ENCODE measurements around the gene IFNA10.
A peak's percentile ranks its signal among the peaks of the same experiment; 100 is the strongest.

Gene IFNA10

GRCh38 chr9:21239911-21240310, 33.0 kb upstream of the IFNA10 start, which contains the start of gene IFNA14:
Gene IFNA14 (minus strand): TSS chr9:21240005. CDS start chr9:21239935, 70 bp downstream.
- TF ChIP-seq USF1 (IDR thresholded peaks at IDR 0.05) (no peak), CEBPB (IDR thresholded peaks at IDR 0.05) (no peak), EGR1 (IDR thresholded peaks at IDR 0.05) (no peak), TEAD4 (IDR thresholded peaks at IDR 0.05) (no peak), REST (IDR thresholded peaks at IDR 0.05; ENCODE audit: low read depth) (no peak), ZBTB7A (IDR thresholded peaks at IDR 0.05; ENCODE audit: low read depth) (no peak), MAX (IDR thresholded peaks at IDR 0.05) (no peak), TAF1 (IDR thresholded peaks at IDR 0.05; ENCODE audit: low read depth) (no peak), NFIC (IDR thresholded peaks at IDR 0.05) (no peak), RAD21 (IDR thresholded peaks at IDR 0.05; ENCODE audit: low read depth) (no peak), TCF12 (IDR thresholded peaks at IDR 0.05; ENCODE audit: low read depth) (no peak), YY1 (IDR thresholded peaks at IDR 0.05; ENCODE audit: low read depth) (no peak)

GRCh38 chr9:21235468-21236359, 28.8 kb upstream of the IFNA10 start:
- TF ChIP-seq RAD21 (IDR thresholded peaks at IDR 0.05; ENCODE audit: low read depth) = peak; percentile 62

- no peak for TF ChIP-seq CREB1 (IDR thresholded peaks at IDR 0.05; ENCODE audit: low read depth)
- no peak for TF ChIP-seq EGR1 (IDR thresholded peaks at IDR 0.05)
- TF ChIP-seq NFIC (IDR thresholded peaks at IDR 0.05) = no peak
- TF ChIP-seq CEBPB (IDR thresholded peaks at IDR 0.05) = no peak
- TF ChIP-seq TAF1 (IDR thresholded peaks at IDR 0.05; ENCODE audit: low read depth) = no peak
- no peak for TF ChIP-seq TCF12 (IDR thresholded peaks at IDR 0.05; ENCODE audit: low read depth)
- no peak for TF ChIP-seq ZBTB7A (IDR thresholded peaks at IDR 0.05; ENCODE audit: low read depth)
- no peak for TF ChIP-seq YY1 (IDR thresholded peaks at IDR 0.05; ENCODE audit: low read depth)
- TF ChIP-seq REST (IDR thresholded peaks at IDR 0.05; ENCODE audit: low read depth) = no peak
- TF ChIP-seq TEAD4 (IDR thresholded peaks at IDR 0.05) = no peak
- TF ChIP-seq RAD21 (IDR thresholded peaks at IDR 0.05; ENCODE audit: low read depth) = no peak
- no peak for TF ChIP-seq FOXM1 (IDR thresholded peaks at IDR 0.05; ENCODE audit: borderline replicate concordance, low read depth)
- no peak for TF ChIP-seq MAX (IDR thresholded peaks at IDR 0.05)
- TF ChIP-seq EP300 (IDR thresholded peaks at IDR 0.05; ENCODE audit: borderline replicate concordance) = no peak
- no peak for TF ChIP-seq USF1 (IDR thresholded peaks at IDR 0.05)
Measured at GRCh38 chr9:21234153-21234687, 27.3 kb upstream of the IFNA10 start.

GRCh38 chr9:21233258-21233657, 26.3 kb upstream of the IFNA10 start:
- TF ChIP-seq FOXM1 (IDR thresholded peaks at IDR 0.05; ENCODE audit: borderline replicate concordance, low read depth) = no peak
- no peak for TF ChIP-seq NFIC (IDR thresholded peaks at IDR 0.05)
- TF ChIP-seq EGR1 (IDR thresholded peaks at IDR 0.05) = no peak
- no peak for TF ChIP-seq CEBPB (IDR thresholded peaks at IDR 0.05)
- no peak for TF ChIP-seq TAF1 (IDR thresholded peaks at IDR 0.05; ENCODE audit: low read depth)
- no peak for TF ChIP-seq YY1 (IDR thresholded peaks at IDR 0.05; ENCODE audit: low read depth)
- no peak for TF ChIP-seq ZBTB7A (IDR thresholded peaks at IDR 0.05; ENCODE audit: low read depth)
- no peak for TF ChIP-seq USF1 (IDR thresholded peaks at IDR 0.05)
- TF ChIP-seq TCF12 (IDR thresholded peaks at IDR 0.05; ENCODE audit: low read depth) = no peak
- no peak for TF ChIP-seq RAD21 (IDR thresholded peaks at IDR 0.05; ENCODE audit: low read depth)
- TF ChIP-seq TEAD4 (IDR thresholded peaks at IDR 0.05) = no peak
- no peak for TF ChIP-seq EP300 (IDR thresholded peaks at IDR 0.05; ENCODE audit: borderline replicate concordance)
- TF ChIP-seq REST (IDR thresholded peaks at IDR 0.05; ENCODE audit: low read depth) = no peak
- TF ChIP-seq MAX (IDR thresholded peaks at IDR 0.05) = no peak
- no peak for TF ChIP-seq CREB1 (IDR thresholded peaks at IDR 0.05; ENCODE audit: low read depth)

Data from Ishikawa (cell line).